HG02938 (cell line): ENCODE results near the gene MAPRE2.

ENCODE experiments used
- ATAC-seq: cut with Tn5 transposase; IDR thresholded peaks from one replicate; pipeline ENCODE4 v1.9.1; 2021; ENCODE audit warnings: mild to moderate bottlenecking, moderate library complexity; ENCODE audit not compliant: unreplicated experiment

Gene MAPRE2

GRCh38 chr18:35032113-35032512 is 9.1 kb upstream of the MAPRE2 start:
- no peak for ATAC-seq

GRCh38 chr18:35038029-35038428 is 3.2 kb upstream of the MAPRE2 start:
- ATAC-seq, result no peak

- ATAC-seq, result peak; percentile 51
These were observed 2.2 kb upstream of the MAPRE2 start for GRCh38 chr18:35038881-35039491.

GRCh38 chr18:35040638-35040987 is 600 bp upstream of the MAPRE2 start:
- no peak for ATAC-seq

- no peak for ATAC-seq
These were observed 688 bp downstream of the MAPRE2 start for GRCh38 chr18:35041815-35042387.

GRCh38 chr18:35042389-35043071 is 1.3 kb downstream of the MAPRE2 start:
- no peak for ATAC-seq

GRCh38 chr18:35043207-35043606 is 2.0 kb downstream of the MAPRE2 start:
- ATAC-seq, result no peak

- no peak for ATAC-seq
These were observed 3.9 kb downstream of the MAPRE2 start for GRCh38 chr18:35045121-35045520.

- ATAC-seq, result no peak
These were observed 4.6 kb downstream of the MAPRE2 start for GRCh38 chr18:35045806-35046205.

- no peak for ATAC-seq
These were observed 6.6 kb downstream of the MAPRE2 start for GRCh38 chr18:35047697-35048292.

GRCh38 chr18:35049111-35050027 is 8.2 kb downstream of the MAPRE2 start:
- peak; percentile 11 for ATAC-seq

GRCh38 chr18:35050028-35050546 is 8.9 kb downstream of the MAPRE2 start:
- peak; percentile 48 for ATAC-seq

GRCh38 chr18:35050705-35051195 is 9.5 kb downstream of the MAPRE2 start:
- no peak for ATAC-seq

- no peak for ATAC-seq
These were observed 10.6 kb downstream of the MAPRE2 start for GRCh38 chr18:35051641-35052377.

- ATAC-seq, result no peak
These were observed 13.2 kb downstream of the MAPRE2 start for GRCh38 chr18:35054401-35054800.

GRCh38 chr18:35055105-35055504 is 13.9 kb downstream of the MAPRE2 start:
- ATAC-seq, result no peak

GRCh38 chr18:35055726-35056125 is 14.5 kb downstream of the MAPRE2 start:
- ATAC-seq, result no peak

- no peak for ATAC-seq
These were observed 18.2 kb downstream of the MAPRE2 start for GRCh38 chr18:35059280-35059927.

- ATAC-seq, result no peak
These were observed 19.1 kb downstream of the MAPRE2 start for GRCh38 chr18:35060122-35060815.
